HEK293T (cell line): Measurements from ENCODE around the gene TIMM23B.
"Not testable (repeated sequence)": the region's sequence is repeated elsewhere in the genome, so short reads cannot be mapped to it uniquely, and the experiment has no call there.

Experiments
- BHLHE40 ChIP-seq: fragments of 450-650 bp; IDR thresholded peaks from 2 replicates; pipeline ENCODE4 v1.6.1; 2016; ENCODE audit warnings: mild to moderate bottlenecking, moderate library complexity, borderline replicate concordance
- SP1 ChIP-seq: fragments of 450-650 bp; IDR thresholded peaks from 2 replicates; pipeline ENCODE4 v1.6.1; 2017

DNA sequence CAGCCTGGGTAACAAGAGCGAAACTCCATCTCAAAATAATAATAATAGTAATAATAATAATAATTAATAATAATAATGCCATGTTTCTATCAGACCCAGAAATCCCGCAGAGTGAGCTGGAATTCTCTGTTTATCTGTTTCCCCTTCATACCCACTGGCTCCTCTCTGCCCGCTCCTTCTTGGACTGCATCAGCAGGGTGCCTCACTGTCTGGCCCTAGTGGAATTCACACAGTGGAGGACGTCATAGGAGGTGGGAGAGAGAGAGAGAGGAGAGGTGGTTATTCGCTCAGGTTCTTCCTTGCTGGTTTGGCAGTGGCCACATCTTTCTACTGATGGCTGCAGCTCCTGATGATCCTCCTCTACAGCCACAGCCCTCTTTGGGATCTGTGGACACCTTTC lies 75.1 kb downstream of the TIMM23B start:
- not testable (repeated sequence) for TF ChIP-seq SP1, BHLHE40
